Right cardiac atrium (tissue), 5 donors: ENCODE measurements around the gene PLAAT2. TPM values are rescaled to one million over a fixed set of nuclear protein-coding genes. Genes with fewer than 3 reads are reported as not detected.
"Not testable (repeated sequence)": the region's sequence is repeated elsewhere in the genome, so short reads cannot be mapped to it uniquely, and the experiment has no call there.

ENCODE experiments used
- ATAC-seq, 2 donors: fragments of 200-7000 bp; cut with Tn5 transposase; one replicate each; pipeline versions ENCODE4 v1.8.0 to v1.9.1; 2020; ENCODE audit warnings: moderate library complexity in 2 of 2, mild to moderate bottlenecking in 1 of 2
- DNase-seq, 3 donors: peaks; one replicate each; pipeline ENCODE4 v3.0.0-alpha.2; 2020
- H3K27ac ChIP-seq: one replicate; pipeline ENCODE4 v1.5.1; 2013; ENCODE audit warnings: mild to moderate bottlenecking, low read length, control low read depth, moderate library complexity
- H3K27me3 ChIP-seq: one replicate; pipeline ENCODE4 v1.6.1; 2013; ENCODE audit not compliant: control insufficient read depth, insufficient read depth
- H3K4me1 ChIP-seq: one replicate; pipeline ENCODE4 v1.6.1; 2013; ENCODE audit warnings: low read length; ENCODE audit not compliant: control insufficient read depth, insufficient read depth
- H3K4me3 ChIP-seq: one replicate; pipeline ENCODE4 v1.5.1; 2013; ENCODE audit warnings: low read length, control low read depth
- H3K9me3 ChIP-seq: one replicate; pipeline ENCODE4 v1.6.1; 2013; ENCODE audit warnings: low read length; ENCODE audit not compliant: control insufficient read depth
- WGBS: extraction: QIAGEN DNeasy Blood & Tissue Kit; methylation state at CpG from one replicate; pipeline ENCODE4 v1.1.7; 2013; 5-methylcytosine and 5-hydroxymethylcytosine counted together
- intact Hi-C, 4 donors: fragments of 100-400 bp; cut with DNase I; formaldehyde crosslinking; loops; one replicate each; pipeline versions ENCODE4 v1.11.0 to v1.14.0; 2022 to 2023
- polyA plus RNA-seq: library from polyadenylated mRNA; stranded (reverse); fragments of 200-250 nt; gene quantifications from one replicate; pipeline ENCODE4 v1.2.3, GENCODE V29; 2013
- total RNA-seq, 4 donors: library from RNA; stranded (reverse); fragmentation: NEBNext Ultra II Directional; extraction: Animal tissue kit (Norgen Biotek cat#: 25700); gene quantifications; one replicate each; pipeline ENCODE4 v1.2.1, GENCODE V29; 2021
- donor health status: healthy with polysubstance abuse.
- donor health status: DM: no; HTN: yes; CAD: no.
- donor health status: DM: no; HTN: no; CAD: no.
- donor health status: DM: no; HTN: yes; CAD: no; lungs with severe emphysema.
- donor health status: DM: yes; HTN: yes; CAD: no.

The PLAAT2 gene
- total and polyA plus RNA-seq, 5 donors, result 0.31 to 0.66 TPM; not detected in 3

DNA sequence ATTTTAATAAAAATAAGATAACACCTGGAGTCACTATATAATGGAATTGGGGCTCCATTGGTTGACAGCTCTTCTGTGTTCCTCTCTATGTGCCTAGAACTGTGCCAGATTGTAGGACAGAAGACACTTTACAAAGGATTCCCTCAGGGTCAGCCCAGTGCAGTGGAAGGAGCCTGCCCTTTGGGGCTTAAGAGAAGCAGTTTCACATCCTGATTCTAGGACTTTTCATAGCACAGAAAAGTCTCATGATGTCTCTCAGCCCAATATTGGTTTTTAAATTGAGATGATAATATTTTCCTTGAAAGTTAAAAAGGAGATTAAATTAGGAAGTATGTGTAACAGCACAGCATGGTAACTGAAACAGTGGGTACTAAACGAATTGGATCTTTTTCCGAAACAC, 19.5 kb downstream of the PLAAT2 start:
- no peak for ATAC-seq
- DNase-seq, result no peak
- Histone ChIP-seq H3K9me3 (no peaks in the 10 kb centered on the region), H3K4me1 (peaks cover 3% of the 10 kb centered on the region), H3K27ac (no peak overlapping the region), H3K27me3 (no peaks in the 10 kb centered on the region), H3K4me3 (no peak overlapping the region)
- intact Hi-C loops, result no loop called here
- 85% methylated on average over 2 of the region's 2 CpGs for WGBS

DNA sequence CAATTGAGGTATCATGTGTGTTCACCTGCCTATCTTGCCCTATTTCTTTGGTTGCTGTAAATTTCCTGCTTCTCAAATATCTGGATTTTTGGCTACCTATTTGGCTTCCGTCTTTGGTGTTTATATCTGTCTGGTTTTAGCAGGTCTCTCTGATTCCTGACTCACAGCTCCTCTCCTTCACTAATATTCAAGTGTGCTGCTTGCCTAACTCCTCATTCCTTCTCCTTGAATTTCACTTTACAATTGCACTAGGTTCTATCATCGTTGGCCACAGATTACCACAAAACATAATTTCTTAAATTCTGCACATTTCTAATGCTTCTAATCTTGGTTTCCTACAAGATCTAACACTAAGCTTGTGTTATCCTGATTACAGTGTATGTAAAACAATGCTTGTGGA, 20.7 kb downstream of the PLAAT2 start:
- H3K9me3 ChIP-seq, H3K4me1 ChIP-seq, H3K27me3 ChIP-seq, DNase-seq, intact Hi-C loops, ATAC-seq, H3K27ac ChIP-seq, H3K4me3 ChIP-seq: not testable (repeated sequence)
- WGBS, result 76% methylated on average over 2 of the region's 2 CpGs

DNA sequence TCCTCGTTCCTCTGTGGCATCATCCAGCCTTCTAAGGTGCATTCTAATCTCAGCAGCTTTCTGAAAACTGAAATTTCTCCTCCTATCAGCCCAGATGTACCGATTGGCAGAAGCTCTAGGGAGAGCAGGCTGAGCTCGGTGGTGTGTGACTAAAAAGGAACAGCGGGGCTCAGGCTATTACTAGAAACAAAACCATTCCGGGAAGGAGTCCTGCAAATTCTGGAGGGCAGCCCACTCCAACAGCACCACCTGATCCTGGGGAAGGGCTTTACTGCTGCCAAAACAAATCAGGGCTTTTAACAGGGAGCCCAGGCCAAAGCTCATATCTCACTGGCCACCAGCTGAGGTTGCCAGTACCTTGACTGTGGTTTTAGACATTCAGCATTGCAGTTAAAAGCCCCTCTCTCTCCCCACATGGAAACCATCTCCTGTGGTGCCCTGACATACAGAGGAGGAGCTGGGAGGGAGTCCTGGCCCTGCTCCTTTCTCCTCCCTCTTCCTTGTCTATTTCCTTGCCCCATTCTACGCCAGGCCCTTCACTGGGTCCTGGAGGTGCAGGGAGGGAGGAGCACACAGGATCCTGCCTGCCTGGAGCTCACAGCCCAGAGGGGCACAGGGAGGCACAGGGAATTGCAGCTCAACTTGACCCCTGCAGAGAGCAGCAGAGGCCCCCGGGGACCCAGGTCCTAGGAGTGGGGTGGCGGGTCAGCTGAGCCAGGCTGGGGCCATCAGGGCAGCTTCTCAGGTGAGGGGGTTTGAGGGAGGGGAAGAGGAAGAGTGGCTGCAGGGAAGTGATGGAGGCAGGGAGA, 25.7 kb downstream of the PLAAT2 start:
- intact Hi-C loops, result no loop called here
- no peaks in the 10 kb centered on the region for H3K9me3 ChIP-seq
- H3K27me3 ChIP-seq, result no peaks in the 10 kb centered on the region
- peak overlapping the region; percentile 79 for H3K27ac ChIP-seq
- WGBS, result 17% methylated on average over 8 of the region's 8 CpGs
- DNase-seq (peak; percentile 74 to 78 (median 77)), ATAC-seq (peak; percentile 88 to 91)
- H3K4me3 ChIP-seq, result peak overlapping the region; percentile 42
- H3K4me1 ChIP-seq, result peaks cover 12% of the 10 kb centered on the region

DNA sequence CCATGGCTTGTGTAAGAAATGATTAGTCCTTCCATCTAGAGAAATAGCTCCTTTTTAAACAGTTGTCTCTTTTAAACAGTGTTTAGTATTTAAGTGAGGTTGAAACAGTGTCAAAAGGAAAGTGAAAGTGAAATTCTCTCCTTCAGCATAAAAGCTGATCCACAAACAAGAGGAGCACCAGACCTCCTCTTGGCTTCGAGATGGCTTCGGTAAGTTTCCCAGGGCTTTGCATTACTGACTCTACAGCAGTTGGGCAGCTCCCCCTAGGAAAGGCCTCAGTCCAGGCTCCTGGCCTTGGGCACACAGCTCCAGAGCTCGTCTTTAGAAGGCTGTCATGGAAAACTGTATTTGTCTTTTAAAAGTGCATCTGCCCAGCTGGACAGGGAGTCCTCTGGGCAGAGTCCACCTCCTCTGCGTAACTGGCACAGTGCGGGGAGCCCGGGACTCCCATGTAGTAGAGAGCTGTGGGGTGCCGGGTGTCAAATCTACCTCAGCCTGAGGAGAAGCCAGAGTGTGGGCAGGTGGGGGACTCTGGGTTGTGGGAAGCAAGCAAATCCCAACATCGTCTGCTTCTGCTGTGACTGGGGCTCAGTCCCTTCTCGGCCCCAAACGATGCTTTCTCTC, 26.4 kb downstream of the PLAAT2 start, which contains the start of gene PLAAT4:
Gene PLAAT4, plus strand, starts transcription at position 140 of the 624 bp plus-strand sequence. Its CDS starts 61 bp downstream, at position 201.
- Histone ChIP-seq H3K4me3 (peak within 1 kb of the TSS; percentile 42), H3K27ac (peak within 1 kb of the TSS; percentile 79), H3K27me3 (no peaks in the 10 kb centered on the region), H3K4me1 (peaks cover 12% of the 10 kb centered on the region), H3K9me3 (no peaks in the 10 kb centered on the region)
- DNase-seq (peak in 2 of 3 donors; percentile 61 to 67), ATAC-seq (peak; percentile 58 to 63)
- 26% methylated on average over 10 of the region's 10 CpGs for WGBS
- intact Hi-C loops, result no loop called here

DNA sequence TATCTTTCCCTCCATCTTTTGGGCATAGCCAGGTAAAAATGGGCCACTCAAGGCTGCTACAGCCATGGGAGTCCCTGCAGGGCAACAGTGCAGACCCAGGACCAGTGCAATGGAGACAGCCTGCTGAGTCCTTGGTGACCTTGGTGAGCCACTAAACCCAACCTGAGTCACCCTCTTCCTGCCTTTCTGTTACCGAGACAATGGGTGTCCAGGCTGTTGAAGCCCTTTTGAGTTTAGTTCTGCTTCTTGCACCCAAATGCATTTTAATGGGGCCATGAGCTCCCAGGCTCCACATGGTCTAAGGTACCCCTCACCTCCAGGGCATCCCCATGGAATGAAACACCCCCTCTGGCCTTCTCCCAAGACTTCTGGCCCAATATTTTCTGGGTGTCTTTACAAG, 27.4 kb downstream of the PLAAT2 start:
- no peak overlapping the region for H3K27ac ChIP-seq
- DNase-seq (no peak), ATAC-seq (no peak)
- intact Hi-C loops, result no loop called here
- no peak overlapping the region for H3K4me3 ChIP-seq
- H3K9me3 ChIP-seq, result no peaks in the 10 kb centered on the region
- H3K4me1 ChIP-seq, result peaks cover 12% of the 10 kb centered on the region
- no peaks in the 10 kb centered on the region for H3K27me3 ChIP-seq
- 89% methylated on average over 1 of the region's 1 CpG for WGBS

DNA sequence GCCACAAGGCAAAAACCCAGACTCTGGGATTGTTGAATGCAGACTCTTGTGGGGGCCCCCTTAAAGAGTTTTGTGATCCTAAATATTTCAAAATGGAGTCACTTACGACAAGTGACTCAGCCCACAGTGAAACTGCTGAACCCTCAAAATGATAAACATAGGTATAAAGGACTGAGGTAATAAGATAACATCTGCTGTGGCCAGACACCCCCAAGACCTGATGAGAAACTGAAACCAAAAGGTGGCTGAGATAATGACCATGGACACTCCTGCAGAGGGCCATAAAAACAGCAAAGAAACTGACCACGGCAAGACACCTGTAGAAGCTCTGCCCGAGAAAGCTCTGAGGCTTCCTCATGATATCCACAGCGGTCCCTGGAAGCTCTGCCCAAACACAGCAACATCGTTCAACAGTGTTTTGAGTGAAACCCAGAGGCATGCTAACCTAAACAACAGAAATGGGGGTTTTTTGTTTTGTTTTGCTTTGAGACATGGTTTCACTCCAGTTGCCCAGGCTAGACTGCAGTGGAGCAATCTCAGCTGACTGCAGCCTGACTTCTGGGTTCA, 28.2 kb downstream of the PLAAT2 start:
- ATAC-seq, result no peak
- peaks cover 12% of the 10 kb centered on the region for H3K4me1 ChIP-seq
- H3K27me3 ChIP-seq, result no peaks in the 10 kb centered on the region
- 94% methylated on average over 5 of the region's 5 CpGs for WGBS
- DNase-seq, result no peak
- H3K27ac ChIP-seq, result no peak overlapping the region
- H3K4me3 ChIP-seq, result no peak overlapping the region
- intact Hi-C loops, result no loop called here
- H3K9me3 ChIP-seq, result no peaks in the 10 kb centered on the region

DNA sequence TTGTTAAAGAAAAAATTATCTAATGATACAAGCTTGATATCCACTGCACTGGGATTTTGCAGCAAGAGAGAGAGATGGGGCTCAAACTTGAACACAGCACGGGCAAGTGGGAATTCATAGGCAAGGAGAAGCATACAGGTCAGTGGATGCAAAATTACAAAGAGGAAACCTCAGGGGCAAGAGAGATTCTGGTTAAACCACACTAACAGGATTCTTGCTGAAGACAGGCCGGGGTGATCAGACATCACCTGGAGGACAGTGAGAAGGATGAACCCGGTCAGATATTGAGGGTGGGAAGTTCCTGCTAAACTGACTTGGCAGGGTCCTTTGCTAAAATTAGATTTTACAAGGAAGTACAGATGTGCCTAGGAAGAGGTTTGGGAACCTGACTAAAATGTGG, 29.1 kb downstream of the PLAAT2 start:
- H3K27ac ChIP-seq, result no peak overlapping the region
- ATAC-seq, result no peak
- intact Hi-C loops, result no loop called here
- H3K4me1 ChIP-seq, result peaks cover 11% of the 10 kb centered on the region
- 79% methylated on average over 3 of the region's 3 CpGs for WGBS
- no peaks in the 10 kb centered on the region for H3K9me3 ChIP-seq
- DNase-seq, result no peak
- H3K27me3 ChIP-seq, result no peaks in the 10 kb centered on the region
- no peak overlapping the region for H3K4me3 ChIP-seq

DNA sequence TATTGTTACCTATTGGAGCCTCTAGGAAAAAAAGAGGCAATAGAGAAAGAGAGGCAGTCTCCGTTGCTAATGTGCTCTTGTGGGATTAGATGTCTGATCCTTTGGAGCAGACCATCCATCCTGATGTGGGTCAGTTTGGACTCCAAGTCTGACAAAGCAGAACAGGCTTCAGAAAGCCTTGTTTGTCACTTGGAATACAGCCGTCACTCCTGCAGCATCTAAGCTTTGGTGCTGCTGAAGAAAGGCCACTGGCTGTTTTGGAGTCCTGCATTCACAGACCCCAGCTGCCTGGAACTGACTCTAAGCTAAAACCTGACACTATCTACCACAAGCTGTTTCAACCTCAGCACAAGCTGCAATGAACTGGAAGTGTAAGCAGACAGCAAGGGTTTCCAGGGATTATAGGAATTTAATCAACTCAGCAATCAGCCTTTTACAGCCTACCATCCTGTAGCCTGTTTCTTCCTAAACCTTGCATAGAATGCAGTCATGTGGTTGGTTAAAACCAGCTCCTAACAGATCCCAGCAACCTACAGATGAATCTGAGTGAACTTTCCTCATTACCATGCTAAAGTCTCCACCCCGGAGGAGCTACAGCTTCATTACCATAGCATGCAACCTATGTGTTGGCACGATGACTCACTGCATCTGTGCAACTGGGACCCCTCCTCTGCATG, 30.2 kb downstream of the PLAAT2 start:
- Histone ChIP-seq H3K27ac (no peak overlapping the region), H3K4me3 (no peak overlapping the region), H3K27me3 (no peaks in the 10 kb centered on the region), H3K9me3 (no peaks in the 10 kb centered on the region), H3K4me1 (peaks cover 7% of the 10 kb centered on the region)
- 71% methylated on average over 4 of the region's 4 CpGs for WGBS
- ATAC-seq, result no peak
- intact Hi-C loops, result no loop called here
- DNase-seq, result no peak

DNA sequence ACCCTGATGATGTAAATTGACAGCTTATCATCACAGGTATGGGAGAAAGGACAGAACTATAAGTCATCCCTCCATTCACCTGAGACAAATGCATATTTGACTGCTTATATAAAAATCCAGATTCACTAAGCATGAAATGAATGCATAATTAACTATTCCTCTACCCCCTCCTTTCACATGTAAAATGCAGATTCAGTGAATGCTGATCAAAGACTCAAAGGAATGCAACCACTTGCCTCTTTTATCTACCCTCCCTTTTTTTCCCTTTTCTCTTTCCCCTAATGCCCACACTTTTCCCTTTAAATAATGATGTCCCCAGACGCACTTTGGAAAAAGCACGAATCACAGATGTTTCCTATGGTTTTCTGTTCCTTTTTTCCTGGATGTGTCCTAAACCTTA, 31.1 kb downstream of the PLAAT2 start:
- intact Hi-C loops, result no loop called here
- Histone ChIP-seq H3K27me3 (no peaks in the 10 kb centered on the region), H3K4me1 (no peaks in the 10 kb centered on the region), H3K27ac (no peak overlapping the region), H3K9me3 (no peaks in the 10 kb centered on the region), H3K4me3 (no peak overlapping the region)
- ATAC-seq (no peak), DNase-seq (no peak)
- 60% methylated on average over 2 of the region's 2 CpGs for WGBS

DNA sequence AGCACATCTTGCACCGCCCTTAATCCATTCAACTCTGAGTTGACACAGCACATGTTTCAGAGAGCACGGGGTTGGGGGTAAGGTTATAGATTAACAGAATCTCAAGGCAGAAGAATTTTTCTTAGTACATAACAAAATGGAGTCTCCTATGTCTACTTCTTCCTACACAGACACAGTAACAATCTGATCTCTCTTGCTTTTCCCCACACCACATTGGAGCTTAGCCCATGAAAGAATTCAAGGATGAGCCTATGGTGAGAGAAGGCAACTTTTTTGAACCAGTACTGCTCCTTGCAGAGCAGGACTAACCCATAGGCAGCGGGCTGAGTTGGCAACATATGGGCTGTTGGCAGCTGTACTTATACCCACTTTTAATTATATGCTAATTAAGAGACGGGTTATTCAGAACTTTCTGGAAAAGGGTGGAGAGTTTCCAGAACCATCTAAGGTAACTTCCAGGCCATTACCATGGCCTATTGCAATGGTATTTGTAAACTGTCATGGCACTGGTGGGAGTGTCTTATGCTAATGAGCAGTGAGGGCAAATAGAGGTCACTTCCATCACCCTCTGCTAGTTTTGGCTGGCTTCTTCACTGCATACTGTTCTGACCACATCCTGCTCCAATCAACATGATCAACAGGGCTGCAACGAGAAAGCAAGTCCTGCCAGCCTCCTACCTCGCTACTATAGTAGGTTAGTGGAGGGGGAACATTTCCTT, 31.9 kb downstream of the PLAAT2 start:
- H3K4me3 ChIP-seq, H3K9me3 ChIP-seq, H3K4me1 ChIP-seq, H3K27me3 ChIP-seq, H3K27ac ChIP-seq, intact Hi-C loops: not testable (repeated sequence)
- ATAC-seq (peak; percentile 63 to 93), DNase-seq (peak in 1 of 3 donors; percentile 26)
- 70% methylated on average over 4 of the region's 6 CpGs for WGBS
